Panc1 (cell line): Measurements from ENCODE around the gene PIGR.

ENCODE experiments used
- CTCF ChIP-seq: fragments of 450-650 bp; IDR thresholded peaks from 2 replicates; pipeline ENCODE4 v1.5.1; 2017; ENCODE audit warnings: mild to moderate bottlenecking
- POLR2AphosphoS5 ChIP-seq: IDR thresholded peaks from 2 replicates; pipeline ENCODE4 v1.6.1; 2012; ENCODE audit warnings: mild to moderate bottlenecking, low read depth, low read length, moderate library complexity
- REST ChIP-seq, 2 experiments: IDR thresholded peaks; 2 replicates each; pipeline ENCODE4 v1.6.1; 2011 to 2012; ENCODE audit warnings: low read depth in 2 of 2, control low read depth in 1 of 2, low read length in 1 of 2, mild to moderate bottlenecking in 1 of 2, moderate library complexity in 1 of 2; ENCODE audit not compliant: insufficient read depth in 1 of 2
- SIN3A ChIP-seq: IDR thresholded peaks from 2 replicates; pipeline ENCODE4 v1.6.1; 2012; ENCODE audit warnings: low read depth, mild to moderate bottlenecking, low read length, moderate library complexity, borderline replicate concordance; ENCODE audit not compliant: insufficient read depth
- TCF7L2 ChIP-seq: IDR thresholded peaks from 2 replicates; pipeline ENCODE4 v1.6.1; 2011; ENCODE audit warnings: mild to moderate bottlenecking, low read depth, low read length, inconsistent platforms

- no peak for TF ChIP-seq REST (IDR thresholded peaks at IDR 0.05; ENCODE audit: insufficient read depth in 1 of 2, low read depth in 2 of 2, low read length in 1 of 2)
- TF ChIP-seq CTCF = no peak
- no peak for TF ChIP-seq SIN3A
- TF ChIP-seq TCF7L2 = no peak
- no peak for TF ChIP-seq POLR2AphosphoS5
Measured at GRCh38 chr1:206901944-206902343, 44.3 kb downstream of the PIGR start.
